PC-3 (cell line): ENCODE results near the gene BZW1. TPM values are rescaled to one million over a fixed set of nuclear protein-coding genes. Genes with fewer than 3 reads are reported as not detected.

ENCODE experiments used
- ATAC-seq: fragments of 200-7000 bp; cut with Tn5 transposase; 2 replicates; pipeline ENCODE4 v1.9.1; 2020; ENCODE audit warnings: mild to moderate bottlenecking, moderate library complexity
- Bru-seq: library from RNA; stranded (reverse); fragments of 400-500 nt; gene quantifications from one replicate; lab custom pipeline; 2021; lab: Mats Ljungman, UMichigan
- BruChase-seq, 2 experiments: library from RNA; stranded (reverse); fragments of 400-500 nt; gene quantifications; one replicate each; lab custom pipeline; 2021; lab: Mats Ljungman, UMichigan
- BruUV-seq: library from RNA; stranded (reverse); fragments of 400-500 nt; replicated peaks from 2 replicates; lab custom pipeline; 2021; lab: Mats Ljungman, UMichigan
- CTCF ChIA-PET: fragments of 300-600 bp; sonication (Branson Sonifier 250); formaldehyde crosslinking; loops from one replicate; lab custom pipeline; 2022; ENCODE audit warnings: antibody characterized with exemption; lab: Charles Lee
- POLR2A ChIA-PET: fragments of 300-600 bp; sonication (Branson Sonifier 250); formaldehyde crosslinking; loops from one replicate; lab custom pipeline; 2022; ENCODE audit warnings: antibody characterized with exemption; ENCODE audit not compliant: unreplicated experiment; lab: Charles Lee
- DNase-seq: peaks from one replicate; pipeline ENCODE4 v3.0.0-alpha.2; 2015
- H2AFZ ChIP-seq: fragments of 300-600 bp; sonication (generic); 2 replicates; pipeline ENCODE4 v1.6.0; 2016; ENCODE audit warnings: antibody characterized with exemption, low read length
- H3F3A ChIP-seq: fragments of 300-600 bp; sonication (generic); one replicate; pipeline ENCODE4 v1.6.0; 2017; ENCODE audit warnings: antibody characterized with exemption, low read length, control low read depth, mild to moderate bottlenecking; ENCODE audit not compliant: unreplicated experiment
- H3K27ac ChIP-seq: fragments of 300-600 bp; sonication (generic); 2 replicates; pipeline ENCODE4 v1.5.1; 2016; ENCODE audit warnings: mild to moderate bottlenecking, low read length
- H3K27me3 ChIP-seq: fragments of 300-600 bp; sonication (generic); 2 replicates; pipeline ENCODE4 v1.6.1; 2016; ENCODE audit warnings: low read length, mixed read lengths
- H3K36me3 ChIP-seq: fragments of 300-600 bp; sonication (generic); 2 replicates; pipeline ENCODE4 v1.6.1; 2016; ENCODE audit warnings: low read depth, mixed run types, low read length, mixed read lengths
- H3K4me1 ChIP-seq: fragments of 300-600 bp; sonication (generic); 2 replicates; pipeline ENCODE4 v1.5.1; 2016; ENCODE audit warnings: low read length; ENCODE audit not compliant: insufficient read depth
- H3K4me2 ChIP-seq: fragments of 300-600 bp; sonication (generic); 2 replicates; pipeline ENCODE4 v1.6.0; 2016; ENCODE audit warnings: low read length
- H3K4me3 ChIP-seq: fragments of 300-600 bp; sonication (generic); 2 replicates; pipeline ENCODE4 v1.5.1; 2016; ENCODE audit warnings: mild to moderate bottlenecking, low read length, mixed read lengths
- H3K79me2 ChIP-seq: fragments of 300-600 bp; sonication (generic); 2 replicates; pipeline ENCODE4 v1.6.1; 2017; ENCODE audit warnings: low read length, mixed read lengths
- H3K9ac ChIP-seq: fragments of 300-600 bp; sonication (generic); 2 replicates; pipeline ENCODE4 v1.6.0; 2016; ENCODE audit warnings: mild to moderate bottlenecking, low read length
- H3K9me2 ChIP-seq: fragments of 300-600 bp; sonication (generic); replicated peaks from 2 replicates; pipeline ENCODE4 v1.6.1; 2016; ENCODE audit warnings: mixed run types, low read length, mixed read lengths
- H3K9me3 ChIP-seq: fragments of 300-600 bp; sonication (generic); 2 replicates; pipeline ENCODE4 v1.6.1; 2016; ENCODE audit warnings: low read length, mixed read lengths
- H4K20me1 ChIP-seq: fragments of 300-600 bp; sonication (generic); 2 replicates; pipeline ENCODE4 v1.6.1; 2016; ENCODE audit warnings: low read length, mixed read lengths
- CTCF ChIP-seq: fragments of 300-600 bp; sonication (generic); conservative IDR thresholded peaks from 2 replicates; pipeline ENCODE4 v1.5.1; 2017; ENCODE audit warnings: antibody characterized with exemption, low read depth, mild to moderate bottlenecking, low read length
- EZH2 ChIP-seq: fragments of 300-600 bp; sonication (generic); IDR thresholded peaks from one replicate; pipeline ENCODE4 v1.6.1; 2017; ENCODE audit warnings: antibody characterized with exemption, mild to moderate bottlenecking, low read length; ENCODE audit not compliant: unreplicated experiment
- EZH2phosphoT487 ChIP-seq: fragments of 300-600 bp; sonication (generic); IDR thresholded peaks from 2 replicates; pipeline ENCODE4 v1.6.1; 2018; ENCODE audit warnings: mild to moderate bottlenecking, antibody characterized with exemption, low read length, borderline replicate concordance
- intact Hi-C: fragments of 100-400 bp; cut with micrococcal nuclease; formaldehyde crosslinking; loops from 2 replicates; pipeline ENCODE4 v1.9.0; 2023
- long read RNA-seq: library from polyadenylated mRNA; unstranded; transcript quantifications from one replicate; pipeline ENCODE4 v2.0.0, GENCODE V29; 2021; ENCODE audit not compliant: unreplicated experiment
- total RNA-seq: library from RNA; depleted of rRNA; stranded (reverse); fragments of >200 nt; gene quantifications from 2 replicates; pipeline ENCODE4 v1.2.3, GENCODE V29; 2014; rRNA removed

The BZW1 gene
- total RNA-seq (389 and 626 TPM in 2 replicates), Bru-seq, nascent RNA (percentile 99 among the genes with signal in this experiment), BruChase-seq, experiment 1, labeled RNA remaining after a 6-hour chase (percentile 100 among the genes with signal in this experiment), BruChase-seq, experiment 2, labeled RNA remaining after a 2-hour chase (percentile 99 among the genes with signal in this experiment)
- long read RNA-seq, full-length matches to known transcripts, result 711 of 873 reads
- long read RNA-seq, partial matches to known transcripts, result 58 of 873 reads
- long read RNA-seq, other reads (novel, unspliced or antisense), result 104 of 873 reads

- Histone ChIP-seq H3K36me3 (peaks cover 42% of the 10 kb centered on the region), H3K4me1 (peaks cover 41% of the 10 kb centered on the region), H4K20me1 (peaks cover 42% of the 10 kb centered on the region), H3K79me2 (peaks cover 54% of the 10 kb centered on the region), H3K27ac (peak within 1 kb of the TSS; percentile 97), H3K4me3 (peak within 1 kb of the TSS; percentile 84), H3K9ac (peak within 1 kb of the TSS; percentile 98), H3K9me2 (no peaks in the 10 kb centered on the region), H3F3A (no peaks in the 10 kb centered on the region), H3K4me2 (peak within 1 kb of the TSS; percentile 97), H3K9me3 (no peaks in the 10 kb centered on the region), H3K27me3 (no peaks in the 10 kb centered on the region), H2AFZ (peak within 1 kb of the TSS; percentile 84)
- DNase-seq (peak; percentile 97), ATAC-seq (peak; percentile 76)
- ChIA-PET CTCF (interaction anchor here (0.6 kb wide), 1 partner anchor 24 kb away, joined by 3 read pairs; no protein-coding TSS in a partner anchor), POLR2A (no interaction called here)
- TF ChIP-seq CTCF (no peak), EZH2phosphoT487 (no peak), EZH2 (no peak)
- no TSS peak for BruUV-seq
- intact Hi-C loops, result loop anchor here (1.0 to 2.0 kb wide), 4 partner anchors 49 to 98 kb away; no protein-coding TSS in a partner anchor
These were observed at the start of gene BZW1 for GRCh38 chr2:200811333-200812121. TSS of gene BZW1 (plus strand) at chr2:200811910. CDS start at chr2:200813218, 1,308 bp downstream.

- Histone ChIP-seq H3K9me2 (0 out of 2 replicates have a peak, but pooled peaks cover 3% of the 10 kb centered on the region), H3K27ac (no peak overlapping the region), H3K27me3 (no peaks in the 10 kb centered on the region), H3K4me2 (no peak overlapping the region), H3K79me2 (peaks cover 6% of the 10 kb centered on the region), H3F3A (peaks cover 10% of the 10 kb centered on the region), H4K20me1 (no peaks in the 10 kb centered on the region), H3K4me3 (no peak overlapping the region), H3K36me3 (no peaks in the 10 kb centered on the region), H3K9me3 (no peaks in the 10 kb centered on the region), H3K9ac (no peak overlapping the region), H2AFZ (no peak overlapping the region), H3K4me1 (peaks cover 69% of the 10 kb centered on the region)
- intact Hi-C loops, result no loop called here
- ChIA-PET POLR2A (no interaction called here), CTCF (no interaction called here)
- TF ChIP-seq CTCF, result no peak
- no peak for TF ChIP-seq EZH2phosphoT487
- no peak for TF ChIP-seq EZH2
- no TSS peak for BruUV-seq
- ATAC-seq (no peak), DNase-seq (no peak)
These were observed 49.6 kb upstream of the BZW1 start for GRCh38 chr2:200762127-200762526.
